SK-N-SH treated with all-trans-retinoic acid at 6 μM for 48 hours (cell line): Measurements from ENCODE around the gene SCAF1.

Source experiments
- ATAC-seq: fragments of 200-7000 bp; cut with Tn5 transposase; 3 replicates; pipeline ENCODE4 v1.9.1; 2020; ENCODE audit warnings: mild to moderate bottlenecking, moderate library complexity
- ARNTL ChIP-seq: fragments of 450-650 bp; formaldehyde crosslinking; IDR thresholded peaks from 2 replicates; pipeline ENCODE4 v1.5.0; 2020; ENCODE audit warnings: low read depth, mild to moderate bottlenecking, moderate library complexity, borderline replicate concordance
- BACH2 ChIP-seq: fragments of 250-450 bp; sonication (Bioruptor Pico); IDR thresholded peaks from 2 replicates; pipeline ENCODE4 v1.9.0; 2021; ENCODE audit warnings: mild to moderate bottlenecking, borderline replicate concordance
- CREB5 ChIP-seq: fragments of 250-450 bp; sonication (Bioruptor Pico); IDR thresholded peaks from 2 replicates; pipeline ENCODE4 v1.5.1; 2020; ENCODE audit warnings: low read depth, mild to moderate bottlenecking, moderate library complexity
- CSDC2 ChIP-seq: fragments of 250-450 bp; sonication (Bioruptor Pico); IDR thresholded peaks from 2 replicates; pipeline ENCODE4 v1.5.0; 2020; ENCODE audit warnings: mild to moderate bottlenecking, moderate library complexity
- CSRNP3 ChIP-seq: fragments of 250-450 bp; sonication (Bioruptor Pico); IDR thresholded peaks from 2 replicates; pipeline ENCODE4 v1.5.1; 2021; ENCODE audit warnings: mild to moderate bottlenecking, moderate library complexity
- ESRRG ChIP-seq: fragments of 250-450 bp; sonication (Bioruptor Pico); IDR thresholded peaks from 2 replicates; pipeline ENCODE4 v1.6.1; 2021; ENCODE audit warnings: mild to moderate bottlenecking
- GLIS3 ChIP-seq: fragments of 250-450 bp; sonication (Bioruptor Pico); IDR thresholded peaks from 2 replicates; pipeline ENCODE4 v1.5.0; 2020; ENCODE audit warnings: mild to moderate bottlenecking, moderate library complexity
- ISL1 ChIP-seq: fragments of 250-450 bp; sonication (Bioruptor Pico); IDR thresholded peaks from 2 replicates; pipeline ENCODE4 v2.1.2; 2022; ENCODE audit warnings: mild to moderate bottlenecking, moderate library complexity
- OSR1 ChIP-seq: fragments of 250-450 bp; sonication (Bioruptor Pico); IDR thresholded peaks from 2 replicates; pipeline ENCODE4 v1.8.0; 2022; ENCODE audit warnings: moderate library complexity, mild to moderate bottlenecking, inconsistent platforms
- PATZ1 ChIP-seq: fragments of 250-450 bp; sonication (Bioruptor Pico); IDR thresholded peaks from 2 replicates; pipeline ENCODE4 v1.8.0; 2020; ENCODE audit warnings: mild to moderate bottlenecking, moderate library complexity, borderline replicate concordance
- POU6F1 ChIP-seq: fragments of 250-450 bp; sonication (Bioruptor Pico); IDR thresholded peaks from 2 replicates; pipeline ENCODE4 v1.8.0; 2021; ENCODE audit warnings: low read depth, mild to moderate bottlenecking, moderate library complexity, borderline replicate concordance
- RARB ChIP-seq: fragments of 250-450 bp; sonication (Bioruptor Pico); IDR thresholded peaks from 2 replicates; pipeline ENCODE4 v1.8.0; 2021; ENCODE audit warnings: mild to moderate bottlenecking, moderate library complexity
- SNAI2 ChIP-seq: fragments of 250-450 bp; sonication (Bioruptor Pico); IDR thresholded peaks from 2 replicates; pipeline ENCODE4 v1.5.0; 2020; ENCODE audit warnings: mild to moderate bottlenecking, moderate library complexity
- TCF4 ChIP-seq: fragments of 250-450 bp; sonication (Bioruptor Pico); IDR thresholded peaks from 2 replicates; pipeline ENCODE4 v1.8.0; 2021; ENCODE audit warnings: mild to moderate bottlenecking, moderate library complexity, borderline replicate concordance
- TOX ChIP-seq: fragments of 250-450 bp; sonication (Bioruptor Pico); IDR thresholded peaks from 2 replicates; pipeline ENCODE4 v1.8.0; 2021; ENCODE audit warnings: mild to moderate bottlenecking, moderate library complexity, borderline replicate concordance
- TSHZ2 ChIP-seq: fragments of 250-450 bp; sonication (Bioruptor Pico); IDR thresholded peaks from 2 replicates; pipeline ENCODE4 v1.5.0; 2020; ENCODE audit warnings: mild to moderate bottlenecking, moderate library complexity
- ZFP3 ChIP-seq: fragments of 250-450 bp; sonication (Bioruptor Pico); IDR thresholded peaks from 2 replicates; pipeline ENCODE4 v1.5.0; 2020; ENCODE audit warnings: mild to moderate bottlenecking, moderate library complexity
- ZFP30 ChIP-seq: fragments of 450-650 bp; formaldehyde crosslinking; IDR thresholded peaks from 2 replicates; pipeline ENCODE4 v1.5.0; 2022; ENCODE audit warnings: mild to moderate bottlenecking, moderate library complexity
- ZNF565 ChIP-seq: fragments of 450-650 bp; formaldehyde crosslinking; conservative IDR thresholded peaks from 2 replicates; pipeline ENCODE4 v1.5.0; 2020; ENCODE audit warnings: low read depth, mild to moderate bottlenecking, moderate library complexity
- ZNF70 ChIP-seq: fragments of 450-650 bp; formaldehyde crosslinking; IDR thresholded peaks from 2 replicates; pipeline ENCODE4 v1.5.0; 2020; ENCODE audit warnings: mild to moderate bottlenecking, moderate library complexity
- ZNF8 ChIP-seq: fragments of 450-650 bp; formaldehyde crosslinking; IDR thresholded peaks from 2 replicates; pipeline ENCODE4 v1.5.0; 2020; ENCODE audit warnings: mild to moderate bottlenecking, moderate library complexity

The SCAF1 gene

GRCh38 chr19:49642492-49643035, 555 bp downstream of the SCAF1 start:
- ATAC-seq: no peak
- TF ChIP-seq CREB5 (CRISPR knock-in tag): no peak
- no peak for TF ChIP-seq POU6F1 (CRISPR knock-in tag)
- TF ChIP-seq TOX: no peak
- TF ChIP-seq SNAI2 (CRISPR knock-in tag): no peak
- TF ChIP-seq ESRRG (CRISPR knock-in tag): no peak
- no peak for TF ChIP-seq GLIS3 (CRISPR knock-in tag)
- no peak for TF ChIP-seq ZNF8 (CRISPR knock-in tag)
- no peak for TF ChIP-seq ZFP3 (CRISPR knock-in tag)
- TF ChIP-seq ISL1 (CRISPR knock-in tag): no peak
- no peak for TF ChIP-seq ZFP30 (CRISPR knock-in tag)
- TF ChIP-seq ZNF565 (CRISPR knock-in tag): no peak
- TF ChIP-seq TCF4 (CRISPR knock-in tag): no peak
- TF ChIP-seq TSHZ2: no peak
- no peak for TF ChIP-seq ARNTL (CRISPR knock-in tag)
- TF ChIP-seq PATZ1 (CRISPR knock-in tag): no peak
- TF ChIP-seq CSDC2 (CRISPR knock-in tag): no peak
- no peak for TF ChIP-seq RARB (CRISPR knock-in tag)
- TF ChIP-seq CSRNP3 (CRISPR knock-in tag): no peak
- TF ChIP-seq BACH2 (CRISPR knock-in tag): no peak

GRCh38 chr19:49643466-49643865, 1.5 kb downstream of the SCAF1 start:
- no peak for ATAC-seq

More at GRCh38 chr19:49643466-49643865, 1.5 kb downstream of the SCAF1 start:
- TF ChIP-seq PATZ1 (CRISPR knock-in tag) (no peak), ZNF8 (CRISPR knock-in tag) (no peak), ZFP3 (CRISPR knock-in tag) (no peak), OSR1 (CRISPR knock-in tag) (no peak), ZNF565 (CRISPR knock-in tag) (no peak), ZNF70 (CRISPR knock-in tag) (no peak), POU6F1 (CRISPR knock-in tag) (no peak), BACH2 (CRISPR knock-in tag) (no peak), RARB (CRISPR knock-in tag) (no peak), ZFP30 (CRISPR knock-in tag) (no peak), CSDC2 (CRISPR knock-in tag) (no peak), ARNTL (CRISPR knock-in tag) (no peak), CSRNP3 (CRISPR knock-in tag) (no peak), TCF4 (CRISPR knock-in tag) (no peak)
